Measurements from ENCODE around the gene PSMB3.
A peak's percentile ranks its signal among the peaks of the same experiment; 100 is the strongest.

Gene PSMB3

GRCh38 chr17:38751808-38752307 is 683 bp upstream of the PSMB3 start:
- no peak overlapping the region for H3K27ac ChIP-seq (ENCODE audit: low read length)
- peaks cover 8% of the 10 kb centered on the region; the same call in 1 of the 2 replicates for H3K36me3 ChIP-seq (ENCODE audit: control insufficient read depth, insufficient read depth, low read length)
- no peak for DNase-seq (ENCODE audit: low read depth, low spot score)
- no peaks in the 10 kb centered on the region for H3K27me3 ChIP-seq (ENCODE audit: control insufficient read depth, insufficient read depth, low read length)
- peak overlapping the region; percentile 65; the same call in 1 of the 2 replicates for H3K4me3 ChIP-seq (ENCODE audit: low read length)
- WGBS (ENCODE audit: insufficient coverage, insufficient read length): no CpG with 5 or more reads among the region's 44 CpGs
- no peaks in the 10 kb centered on the region for H3K4me1 ChIP-seq (ENCODE audit: control insufficient read depth, insufficient read depth, low read length)
- H3K9me3 ChIP-seq (ENCODE audit: control insufficient read depth, insufficient read depth, low read length): no peaks in the 10 kb centered on the region

GRCh38 chr17:38753071-38753506 is 548 bp downstream of the PSMB3 start:
- DNase-seq (ENCODE audit: low read depth, low spot score): no peak
- H3K27ac ChIP-seq (ENCODE audit: low read length): no peak overlapping the region
- WGBS (ENCODE audit: insufficient coverage, insufficient read length): no CpG with 5 or more reads among the region's 22 CpGs

GRCh38 chr17:38761612-38762011 is 9.1 kb downstream of the PSMB3 start:
- no peaks in the 10 kb centered on the region for H3K4me1 ChIP-seq (ENCODE audit: control insufficient read depth, insufficient read depth, low read length)
- peaks cover 22% of the 10 kb centered on the region; the same call in 1 of the 2 replicates for H3K36me3 ChIP-seq (ENCODE audit: control insufficient read depth, insufficient read depth, low read length)
- H3K9me3 ChIP-seq (ENCODE audit: control insufficient read depth, insufficient read depth, low read length): no peaks in the 10 kb centered on the region
- H3K27me3 ChIP-seq (ENCODE audit: control insufficient read depth, insufficient read depth, low read length): no peaks in the 10 kb centered on the region
- WGBS (ENCODE audit: insufficient coverage, insufficient read length): no CpG with 5 or more reads among the region's 4 CpGs
- no peak overlapping the region for H3K4me3 ChIP-seq (ENCODE audit: low read length)
- no peak overlapping the region for H3K27ac ChIP-seq (ENCODE audit: low read length)
- DNase-seq (ENCODE audit: low read depth, low spot score): no peak

More at GRCh38 chr17:38753071-38753506, 548 bp downstream of the PSMB3 start:
- Histone ChIP-seq H3K4me1 (ENCODE audit: control insufficient read depth, insufficient read depth, low read length) (no peaks in the 10 kb centered on the region), H3K9me3 (ENCODE audit: control insufficient read depth, insufficient read depth, low read length) (no peaks in the 10 kb centered on the region), H3K27me3 (ENCODE audit: control insufficient read depth, insufficient read depth, low read length) (no peaks in the 10 kb centered on the region), H3K36me3 (ENCODE audit: control insufficient read depth, insufficient read depth, low read length) (peaks cover 8% of the 10 kb centered on the region; the same call in 1 of the 2 replicates), H3K4me3 (ENCODE audit: low read length) (peak overlapping the region; percentile 67)

GRCh38 chr17:38762231-38762630 is 9.7 kb downstream of the PSMB3 start:
- Histone ChIP-seq H3K9me3 (ENCODE audit: control insufficient read depth, insufficient read depth, low read length) (no peaks in the 10 kb centered on the region), H3K4me3 (ENCODE audit: low read length) (no peak overlapping the region), H3K36me3 (ENCODE audit: control insufficient read depth, insufficient read depth, low read length) (peaks cover 22% of the 10 kb centered on the region; the same call in 1 of the 2 replicates), H3K27ac (ENCODE audit: low read length) (no peak overlapping the region), H3K4me1 (ENCODE audit: control insufficient read depth, insufficient read depth, low read length) (no peaks in the 10 kb centered on the region), H3K27me3 (ENCODE audit: control insufficient read depth, insufficient read depth, low read length) (no peaks in the 10 kb centered on the region)
- no CpG with 5 or more reads among the region's 3 CpGs for WGBS (ENCODE audit: insufficient coverage, insufficient read length)
- DNase-seq (ENCODE audit: low read depth, low spot score): no peak

- H3K36me3 ChIP-seq (ENCODE audit: control insufficient read depth, insufficient read depth, low read length): peaks cover 30% of the 10 kb centered on the region
Observed at GRCh38 chr17:38766341-38766740, 13.8 kb downstream of the PSMB3 start.

GRCh38 chr17:38768417-38768816 is 15.9 kb downstream of the PSMB3 start:
- Histone ChIP-seq H3K27me3 (ENCODE audit: control insufficient read depth, insufficient read depth, low read length) (no peaks in the 10 kb centered on the region), H3K4me1 (ENCODE audit: control insufficient read depth, insufficient read depth, low read length) (no peaks in the 10 kb centered on the region), H3K27ac (ENCODE audit: low read length) (no peak overlapping the region), H3K36me3 (ENCODE audit: control insufficient read depth, insufficient read depth, low read length) (peaks cover 21% of the 10 kb centered on the region), H3K9me3 (ENCODE audit: control insufficient read depth, insufficient read depth, low read length) (no peaks in the 10 kb centered on the region), H3K4me3 (ENCODE audit: low read length) (no peak overlapping the region)
- DNase-seq (ENCODE audit: low read depth, low spot score): no peak
- no CpG with 5 or more reads among the region's 6 CpGs for WGBS (ENCODE audit: insufficient coverage, insufficient read length)

More at GRCh38 chr17:38766341-38766740, 13.8 kb downstream of the PSMB3 start:
- Histone ChIP-seq H3K4me3 (ENCODE audit: low read length) (no peak overlapping the region), H3K27ac (ENCODE audit: low read length) (no peak overlapping the region), H3K9me3 (ENCODE audit: control insufficient read depth, insufficient read depth, low read length) (no peaks in the 10 kb centered on the region), H3K27me3 (ENCODE audit: control insufficient read depth, insufficient read depth, low read length) (no peaks in the 10 kb centered on the region), H3K4me1 (ENCODE audit: control insufficient read depth, insufficient read depth, low read length) (no peaks in the 10 kb centered on the region)
- WGBS (ENCODE audit: insufficient coverage, insufficient read length): no CpG with 5 or more reads among the region's 5 CpGs
- no peak for DNase-seq (ENCODE audit: low read depth, low spot score)

- DNase-seq (ENCODE audit: low read depth, low spot score): no peak
- H3K4me1 ChIP-seq (ENCODE audit: control insufficient read depth, insufficient read depth, low read length): no peaks in the 10 kb centered on the region
- no peak overlapping the region for H3K27ac ChIP-seq (ENCODE audit: low read length)
- no peaks in the 10 kb centered on the region for H3K9me3 ChIP-seq (ENCODE audit: control insufficient read depth, insufficient read depth, low read length)
- peaks cover 41% of the 10 kb centered on the region for H3K36me3 ChIP-seq (ENCODE audit: control insufficient read depth, insufficient read depth, low read length)
- H3K4me3 ChIP-seq (ENCODE audit: low read length): no peak overlapping the region
- no peaks in the 10 kb centered on the region for H3K27me3 ChIP-seq (ENCODE audit: control insufficient read depth, insufficient read depth, low read length)
Observed at GRCh38 chr17:38773258-38773657, 20.7 kb downstream of the PSMB3 start.

- Histone ChIP-seq H3K27me3 (ENCODE audit: control insufficient read depth, insufficient read depth, low read length) (no peaks in the 10 kb centered on the region), H3K4me3 (ENCODE audit: low read length) (no peak overlapping the region), H3K27ac (ENCODE audit: low read length) (no peak overlapping the region), H3K36me3 (ENCODE audit: control insufficient read depth, insufficient read depth, low read length) (peaks cover 50% of the 10 kb centered on the region), H3K4me1 (ENCODE audit: control insufficient read depth, insufficient read depth, low read length) (no peaks in the 10 kb centered on the region), H3K9me3 (ENCODE audit: control insufficient read depth, insufficient read depth, low read length) (no peaks in the 10 kb centered on the region)
- WGBS (ENCODE audit: insufficient coverage, insufficient read length): no CpG with 5 or more reads among the region's 7 CpGs
- DNase-seq (ENCODE audit: low read depth, low spot score): no peak
Observed at GRCh38 chr17:38777641-38778250, 25.2 kb downstream of the PSMB3 start.

GRCh38 chr17:38779965-38780752 is 27.6 kb downstream of the PSMB3 start:
- Histone ChIP-seq H3K4me1 (ENCODE audit: control insufficient read depth, insufficient read depth, low read length) (no peaks in the 10 kb centered on the region), H3K36me3 (ENCODE audit: control insufficient read depth, insufficient read depth, low read length) (peaks cover 49% of the 10 kb centered on the region), H3K27ac (ENCODE audit: low read length) (no peak overlapping the region), H3K27me3 (ENCODE audit: control insufficient read depth, insufficient read depth, low read length) (no peaks in the 10 kb centered on the region), H3K4me3 (ENCODE audit: low read length) (no peak overlapping the region), H3K9me3 (ENCODE audit: control insufficient read depth, insufficient read depth, low read length) (no peaks in the 10 kb centered on the region)
- no peak for DNase-seq (ENCODE audit: low read depth, low spot score)
- WGBS (ENCODE audit: insufficient coverage, insufficient read length): no CpG with 5 or more reads among the region's 23 CpGs

- H3K27me3 ChIP-seq (ENCODE audit: control insufficient read depth, insufficient read depth, low read length): no peaks in the 10 kb centered on the region
- H3K36me3 ChIP-seq (ENCODE audit: control insufficient read depth, insufficient read depth, low read length): peaks cover 43% of the 10 kb centered on the region
- H3K27ac ChIP-seq (ENCODE audit: low read length): no peak overlapping the region
- no peaks in the 10 kb centered on the region for H3K9me3 ChIP-seq (ENCODE audit: control insufficient read depth, insufficient read depth, low read length)
- no peak overlapping the region for H3K4me3 ChIP-seq (ENCODE audit: low read length)
- no CpG with 5 or more reads among the region's 3 CpGs for WGBS (ENCODE audit: insufficient coverage, insufficient read length)
- DNase-seq (ENCODE audit: low read depth, low spot score): no peak
- H3K4me1 ChIP-seq (ENCODE audit: control insufficient read depth, insufficient read depth, low read length): no peaks in the 10 kb centered on the region
Observed at GRCh38 chr17:38783227-38783626, 30.7 kb downstream of the PSMB3 start.
